ENCODE data around the gene SRC. TPM values are rescaled to one million over a fixed set of nuclear protein-coding genes. Genes with fewer than 3 reads are reported as not detected.
A peak's percentile ranks its signal among the peaks of the same experiment; 100 is the strongest.

SRC gene
- total RNA-seq, 1 donor from 2014 or later = 30.5 TPM

GRCh38 chr20:37315452-37316110, 30.4 kb upstream of the SRC start:
- ATAC-seq = peak; percentile 67

- peak; percentile 36 for ATAC-seq
Measured at GRCh38 chr20:37316116-37316774, 29.7 kb upstream of the SRC start.

GRCh38 chr20:37316775-37317170, 29.2 kb upstream of the SRC start:
- no peak for ATAC-seq

- ATAC-seq = no peak
Measured at GRCh38 chr20:37317316-37317715, 28.6 kb upstream of the SRC start.

- no peak for ATAC-seq
Measured at GRCh38 chr20:37317994-37318640, 27.8 kb upstream of the SRC start.

- peak; percentile 41 for ATAC-seq
Measured at GRCh38 chr20:37319151-37319671, 26.7 kb upstream of the SRC start.

GRCh38 chr20:37323985-37324384, 22.0 kb upstream of the SRC start:
- ATAC-seq = no peak

GRCh38 chr20:37325206-37325605, 20.7 kb upstream of the SRC start:
- no peak for ATAC-seq

- ATAC-seq = no peak
Measured at GRCh38 chr20:37326666-37327065, 19.3 kb upstream of the SRC start.

- no peak for ATAC-seq
Measured at GRCh38 chr20:37327748-37328147, 18.2 kb upstream of the SRC start.

- no peak for ATAC-seq
Measured at GRCh38 chr20:37328149-37328945, 17.6 kb upstream of the SRC start.

GRCh38 chr20:37329481-37330165, 16.3 kb upstream of the SRC start:
- ATAC-seq = no peak

- ATAC-seq = no peak
Measured at GRCh38 chr20:37330316-37330715, 15.6 kb upstream of the SRC start.

GRCh38 chr20:37331060-37331857, 14.7 kb upstream of the SRC start:
- peak; percentile 3 for ATAC-seq

GRCh38 chr20:37333130-37333847, 12.7 kb upstream of the SRC start:
- ATAC-seq = no peak

GRCh38 chr20:37333848-37334318, 12.1 kb upstream of the SRC start:
- no peak for ATAC-seq

- ATAC-seq = no peak
Measured at GRCh38 chr20:37334450-37334849, 11.5 kb upstream of the SRC start.

- no peak for ATAC-seq
Measured at GRCh38 chr20:37335642-37336368, 10.1 kb upstream of the SRC start.

GRCh38 chr20:37336369-37337207, 9.4 kb upstream of the SRC start:
- peak; percentile 15 for ATAC-seq
